Measurements from ENCODE around the gene E2F7.
"Not testable (repeated sequence)": the region's sequence is repeated elsewhere in the genome, so short reads cannot be mapped to it uniquely, and the experiment has no call there.

E2F7 gene

GRCh38 chr12:77065361-77066204, at the start of gene E2F7:
Gene E2F7 (minus strand): TSS chr12:77065569. CDS start chr12:77064635, 934 bp downstream.
- peak; percentile 92 for DNase-seq

- DNase-seq, result no peak
Observed at GRCh38 chr12:77113971-77114370, 48.6 kb upstream of the E2F7 start.

DNA sequence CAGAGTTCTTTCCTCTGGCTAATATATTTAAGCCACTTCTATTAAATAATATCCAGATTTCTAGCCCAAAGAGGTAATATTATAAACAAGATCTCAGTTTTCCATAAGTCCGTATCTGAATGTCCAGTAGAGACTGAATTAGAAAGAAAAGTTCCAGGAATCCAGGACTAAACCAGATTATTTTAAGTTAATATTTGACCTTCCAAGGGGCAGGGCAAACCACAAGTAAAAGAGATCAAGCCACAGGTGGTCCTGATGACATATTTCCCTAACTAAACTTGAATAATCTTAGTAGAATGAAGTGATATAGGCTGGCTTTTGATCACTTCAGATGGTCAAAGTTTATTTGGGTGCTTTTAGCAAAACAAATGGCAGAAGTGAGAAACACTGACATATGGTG, 43.3 kb upstream of the E2F7 start:
- no peak for DNase-seq

DNA sequence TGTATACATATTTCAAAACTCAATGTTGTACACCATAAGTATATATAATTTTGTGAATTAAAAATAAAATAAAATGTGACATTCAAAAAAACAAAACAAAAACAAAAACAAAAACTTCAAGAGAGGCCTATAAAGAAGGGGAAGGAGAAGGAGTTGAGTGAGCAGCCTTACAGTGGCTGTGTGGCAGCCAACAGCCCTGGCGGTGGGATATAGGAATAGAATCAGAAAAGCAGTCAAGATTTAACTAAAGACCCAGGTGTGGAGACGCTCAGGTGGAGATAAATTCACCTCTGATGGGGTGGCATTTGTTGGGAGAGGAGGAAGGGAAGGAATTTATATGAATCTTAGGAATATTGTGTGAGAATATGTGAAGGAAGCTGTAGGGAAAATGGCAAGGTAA, 41.8 kb upstream of the E2F7 start:
- no peak for DNase-seq

GRCh38 chr12:77104792-77105191, 39.4 kb upstream of the E2F7 start:
- no peak for DNase-seq

DNA sequence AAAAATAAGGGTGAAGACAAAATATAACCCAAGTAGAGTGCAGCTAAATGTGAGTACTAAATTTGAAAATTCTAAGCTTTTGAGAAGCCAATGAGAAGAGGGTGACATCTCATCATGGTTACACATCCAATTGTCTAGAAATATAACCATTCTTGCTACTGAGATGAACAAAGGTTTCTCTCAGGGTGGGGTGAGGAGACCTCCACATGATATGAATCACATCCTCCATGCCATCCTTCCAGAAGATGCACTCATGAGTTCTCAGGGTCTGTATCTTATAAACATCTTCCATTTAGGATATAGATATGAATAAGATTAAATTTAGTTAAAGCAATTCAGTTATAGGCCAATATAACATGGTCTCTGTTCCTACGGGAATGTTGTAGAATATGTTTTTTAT, 38.9 kb upstream of the E2F7 start:
- no peak for DNase-seq

DNA sequence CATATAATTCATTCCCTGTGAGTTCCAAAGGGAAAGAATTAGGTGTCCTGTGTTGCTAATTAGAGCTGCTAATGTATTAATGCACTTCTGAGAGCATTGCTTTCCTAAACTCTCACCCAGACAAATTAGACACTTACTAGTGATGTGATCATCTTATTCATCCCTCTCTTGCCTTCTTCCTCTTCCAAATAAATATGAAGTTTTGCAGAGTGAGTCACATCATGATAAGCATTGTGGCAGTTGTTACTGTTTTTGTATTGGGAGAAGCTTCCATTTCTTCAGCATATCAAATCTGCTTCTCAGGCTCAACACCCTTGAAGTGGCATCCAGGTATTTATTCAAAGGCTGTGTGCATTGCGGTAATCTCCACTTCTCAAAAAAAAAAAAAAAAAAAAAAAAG, 37.3 kb upstream of the E2F7 start:
- no peak for DNase-seq

DNA sequence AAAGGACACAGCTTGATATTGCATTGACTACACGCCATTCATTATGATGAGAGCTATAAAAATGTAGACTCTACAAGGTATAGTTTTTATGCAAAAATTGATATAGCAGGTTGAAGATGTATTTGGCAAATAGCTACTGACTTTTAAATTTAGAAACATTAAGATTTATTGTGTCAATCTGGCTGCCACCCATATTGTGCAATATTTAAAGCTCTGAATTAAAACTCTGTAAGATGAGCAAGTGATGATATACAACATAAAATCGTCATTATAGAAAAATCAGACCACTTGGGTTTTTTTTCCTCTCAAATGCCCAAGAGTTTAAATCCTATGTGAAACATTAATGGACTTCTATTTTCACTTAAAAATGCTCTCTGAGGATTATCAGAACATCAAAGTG, 36.8 kb upstream of the E2F7 start:
- DNase-seq, result no peak

- no peak for DNase-seq
Observed at GRCh38 chr12:77099799-77100198, 34.4 kb upstream of the E2F7 start.

DNA sequence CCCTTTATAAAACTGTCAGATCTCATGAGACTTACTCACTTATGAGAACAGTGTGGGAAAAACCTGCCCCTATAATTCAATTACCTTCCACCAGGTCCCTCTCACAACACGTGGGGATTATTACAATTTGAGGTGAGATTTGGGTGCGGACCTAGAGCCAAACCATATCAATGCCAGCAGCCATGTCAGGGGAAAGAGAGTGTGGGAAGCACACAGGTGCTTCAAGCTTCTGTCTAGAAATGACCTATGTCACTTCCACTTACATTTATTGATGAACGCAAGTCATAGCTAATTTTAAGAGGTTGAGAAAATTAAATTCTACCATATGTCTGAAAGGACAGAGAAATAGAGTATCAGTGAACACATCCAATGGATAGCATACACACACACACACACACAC, 32.5 kb upstream of the E2F7 start:
- DNase-seq, result no peak

GRCh38 chr12:77092227-77092626, 26.9 kb upstream of the E2F7 start:
- not testable (repeated sequence) for DNase-seq

DNA sequence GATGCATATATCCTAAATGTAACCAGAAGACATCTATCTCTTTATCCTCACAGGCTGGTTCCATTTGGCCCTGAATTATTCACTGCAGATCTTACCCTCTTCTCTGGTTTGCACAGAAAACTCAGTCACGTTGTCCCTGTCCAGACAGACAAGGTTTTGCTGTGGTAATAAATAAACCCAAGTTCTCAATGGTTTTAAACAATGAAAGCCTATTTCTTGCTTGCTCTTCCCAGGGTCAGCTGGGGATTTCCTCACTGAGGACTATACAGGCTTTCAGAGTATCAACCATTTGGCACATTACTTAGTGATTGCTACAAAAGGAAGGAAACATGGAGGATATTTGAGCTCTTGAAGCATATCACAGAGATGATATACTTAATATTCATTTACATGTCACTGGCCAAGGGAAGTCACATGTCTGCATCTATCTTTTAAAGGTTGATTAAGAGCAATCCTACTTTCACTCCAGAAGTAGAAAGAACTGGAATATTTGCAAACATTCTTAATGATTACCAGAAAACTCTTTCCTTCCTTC, 24.4 kb upstream of the E2F7 start:
- DNase-seq, result no peak

GRCh38 chr12:77087427-77087826, 22.1 kb upstream of the E2F7 start:
- DNase-seq, result no peak

DNA sequence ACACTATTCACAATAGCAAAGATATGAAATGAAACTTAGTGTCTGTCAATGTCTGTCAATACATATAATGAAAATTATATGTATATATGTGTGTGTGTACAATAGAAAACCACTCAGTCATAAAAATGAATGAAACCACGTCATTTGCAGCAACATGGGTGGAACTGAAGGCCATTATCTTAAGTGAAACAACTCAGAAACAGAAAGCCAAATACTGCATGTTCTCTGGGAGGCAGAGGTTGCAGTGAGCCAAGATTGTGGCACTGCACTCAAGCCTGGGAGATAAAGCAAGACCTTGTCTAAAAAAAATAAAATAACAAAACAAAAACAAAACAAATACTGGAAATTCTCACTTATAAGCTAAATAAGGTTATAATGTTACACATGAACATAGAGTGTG, 16.7 kb upstream of the E2F7 start:
- DNase-seq, result no peak

DNA sequence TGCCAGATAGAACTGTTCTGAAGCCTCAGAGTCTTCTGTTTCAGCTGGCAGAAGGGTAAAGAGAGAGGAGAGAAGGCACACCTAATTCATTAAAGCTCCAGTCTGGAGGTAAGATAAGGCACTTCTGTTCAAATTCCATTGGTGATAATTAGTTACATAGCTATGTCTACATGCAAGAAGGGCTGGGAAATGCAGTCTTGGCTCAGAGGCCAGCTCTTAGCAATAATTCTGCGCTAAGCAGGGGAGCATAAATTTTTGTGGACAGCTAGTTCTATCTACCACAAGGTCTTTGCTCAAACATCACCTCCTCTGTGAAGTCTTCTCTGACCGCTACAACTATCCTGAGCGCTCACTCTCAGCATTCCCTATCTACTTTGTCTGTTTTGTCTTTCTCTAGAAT, 14.3 kb upstream of the E2F7 start:
- DNase-seq, result no peak

DNA sequence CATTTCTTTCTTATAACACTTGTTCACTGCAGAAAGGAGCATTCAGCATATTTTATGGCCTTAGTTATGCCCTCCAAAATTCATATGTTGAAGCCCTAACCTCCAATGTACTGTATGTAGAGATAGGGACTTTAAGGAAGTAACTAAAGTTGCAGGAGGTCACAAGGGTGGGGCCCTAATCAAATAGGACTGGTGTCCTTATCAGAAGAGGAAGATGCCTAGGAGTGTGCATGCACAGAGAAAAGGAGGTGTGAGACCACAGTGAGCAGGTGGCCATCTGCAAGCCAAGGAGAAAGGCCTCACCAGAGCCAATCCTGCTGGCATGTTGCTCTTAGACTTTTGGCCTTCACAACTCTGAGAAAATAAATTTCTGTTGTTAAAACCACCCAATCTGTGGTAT, 12.9 kb upstream of the E2F7 start:
- DNase-seq, result no peak

- no peak for DNase-seq
Observed at GRCh38 chr12:77076886-77077285, 11.5 kb upstream of the E2F7 start.

- DNase-seq, result not testable (repeated sequence)
Observed at GRCh38 chr12:77073894-77074293, 8.5 kb upstream of the E2F7 start.

DNA sequence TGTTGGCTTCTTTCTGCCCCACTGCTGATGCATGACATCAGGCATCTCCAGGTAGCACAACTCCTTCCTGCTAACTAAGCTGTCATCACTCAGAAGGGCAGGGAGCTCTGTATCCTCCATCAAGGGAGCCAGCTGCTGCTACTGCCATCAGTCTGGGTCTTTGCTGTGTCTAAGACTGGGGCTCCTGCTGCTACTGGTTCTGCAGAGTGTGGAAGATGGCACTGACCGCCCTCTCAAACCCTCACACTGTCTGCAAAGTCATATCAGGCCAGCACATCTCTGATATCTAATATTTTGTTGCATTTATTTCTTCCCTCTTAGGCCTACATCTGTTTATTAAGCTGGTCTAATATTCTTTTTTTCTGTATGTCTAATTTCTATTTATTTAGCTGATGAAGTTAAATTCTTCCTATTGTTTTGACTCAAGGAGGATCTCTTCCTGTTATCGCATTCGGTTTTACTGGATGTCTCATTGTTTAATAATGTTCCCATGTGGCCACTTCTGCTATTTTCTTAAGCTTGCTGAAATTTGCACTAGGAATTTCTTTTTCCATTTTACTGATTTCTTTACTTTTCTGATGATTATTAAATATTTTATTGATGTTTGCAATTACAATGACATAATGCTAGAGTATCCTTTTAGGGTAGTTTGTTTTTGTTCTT, 7.6 kb upstream of the E2F7 start:
- DNase-seq, result no peak

DNA sequence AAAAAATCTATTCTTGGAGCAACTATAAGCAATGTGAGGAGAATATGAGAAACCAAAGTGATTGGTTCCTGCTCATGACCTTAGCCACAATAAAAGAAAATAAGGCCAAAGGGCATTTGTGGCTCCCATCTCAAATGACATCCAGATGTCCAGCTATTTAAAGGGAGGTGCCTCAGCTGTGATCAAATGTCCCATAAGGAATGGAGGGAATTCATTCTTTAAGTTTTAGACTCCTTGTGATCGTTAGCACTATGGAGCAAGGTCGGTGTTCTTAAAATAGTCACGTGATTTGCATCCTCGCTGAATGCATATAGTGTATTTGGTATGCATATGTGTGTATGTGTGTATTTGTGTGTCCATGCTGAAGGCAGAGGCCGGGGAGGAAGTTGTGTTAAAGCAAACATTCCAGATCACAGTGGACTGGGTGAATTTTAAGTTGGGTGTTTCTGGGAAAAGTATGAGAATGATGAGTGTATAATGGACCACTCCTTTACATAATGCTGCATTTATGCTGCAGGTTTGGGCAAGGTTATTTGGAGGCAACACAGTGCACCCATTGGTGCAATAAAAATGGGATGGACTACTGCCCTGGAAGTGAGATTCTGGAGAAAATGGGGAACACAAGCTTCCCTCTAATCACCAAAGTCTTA, 5.6 kb upstream of the E2F7 start:
- DNase-seq, result no peak

- no peak for DNase-seq
Observed at GRCh38 chr12:77070382-77070781, 5.0 kb upstream of the E2F7 start.

DNA sequence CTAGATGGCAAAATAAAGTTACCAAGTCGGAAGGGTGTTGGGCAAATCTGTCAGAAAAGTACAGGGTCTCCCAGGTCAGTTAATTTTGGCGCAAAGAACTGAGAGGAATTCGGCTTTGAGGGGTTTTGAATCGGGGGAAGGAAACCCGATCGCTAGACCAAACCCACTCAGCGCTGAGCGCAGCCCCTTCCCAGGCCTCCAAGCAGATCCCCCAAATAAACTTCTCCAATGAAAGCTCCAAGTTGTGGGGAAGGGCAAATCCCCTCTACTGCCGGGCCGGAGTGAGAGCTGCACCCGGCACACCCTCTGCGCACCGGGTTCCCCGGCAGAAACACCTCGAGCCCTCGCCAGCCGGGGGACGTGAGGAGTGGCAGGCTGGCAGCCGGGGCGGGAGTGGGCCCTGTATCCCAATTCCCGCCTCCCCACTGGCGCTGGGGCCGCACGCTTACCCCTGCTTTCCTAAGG, 441 bp downstream of the E2F7 start:
- DNase-seq, result no peak

GRCh38 chr12:77062846-77063461, 2.4 kb downstream of the E2F7 start:
- no peak for DNase-seq
